Mononuclear cell (primary cell): ENCODE results near the gene TENM4. TPM values are rescaled to one million over a fixed set of nuclear protein-coding genes. Genes with fewer than 3 reads are reported as not detected.

ENCODE experiments used
- H3K27me3 ChIP-seq: 2 replicates; pipeline ENCODE4 v1.6.0; 2011; ENCODE audit warnings: low read length, control low read depth; ENCODE audit not compliant: insufficient read depth
- H3K4me1 ChIP-seq: 2 replicates; pipeline ENCODE4 v1.5.1; 2011; ENCODE audit warnings: mild to moderate bottlenecking, low read length, control low read depth; ENCODE audit not compliant: insufficient read depth
- H3K4me3 ChIP-seq: 2 replicates; pipeline ENCODE4 v1.5.1; 2011; ENCODE audit warnings: mild to moderate bottlenecking, low read length, moderate library complexity
- H3K9me3 ChIP-seq: 2 replicates; pipeline ENCODE4 v1.5.1; 2011; ENCODE audit warnings: low read depth, mild to moderate bottlenecking, control low read depth, low read length
- total RNA-seq: library from RNA; depleted of rRNA; stranded (reverse); fragments of >200 nt; gene quantifications from one replicate; pipeline ENCODE4 v1.2.3, GENCODE V29; 2012

Gene TENM4
- total RNA-seq, 1 donor = 0.63 TPM

DNA sequence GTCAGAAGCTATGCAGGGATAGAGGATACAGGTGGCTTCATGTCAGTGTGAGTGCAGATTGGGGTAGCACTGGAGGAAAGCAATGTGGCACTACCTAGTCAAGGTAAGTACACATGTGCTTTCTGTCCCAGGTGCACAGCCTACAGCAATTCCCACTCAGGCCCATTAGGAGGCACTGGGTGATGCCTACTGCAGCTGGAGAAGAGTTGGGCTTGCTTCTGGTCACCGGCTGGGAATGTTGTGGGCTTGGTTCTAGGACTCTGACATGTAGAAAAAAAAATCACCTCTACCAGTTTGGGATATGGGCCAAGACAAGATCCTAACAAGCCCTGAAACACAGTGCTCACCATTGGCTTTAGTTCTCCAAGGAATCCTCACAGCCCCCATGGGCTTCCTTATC, 69.7 kb downstream of the TENM4 start:
- Histone ChIP-seq H3K9me3 (no peaks in the 10 kb centered on the region), H3K27me3 (no peaks in the 10 kb centered on the region), H3K4me3 (no peak overlapping the region), H3K4me1 (no peaks in the 10 kb centered on the region)

GRCh38 chr11:79369055-79369454, 71.8 kb downstream of the TENM4 start:
- Histone ChIP-seq H3K4me1 (no peaks in the 10 kb centered on the region), H3K27me3 (no peaks in the 10 kb centered on the region), H3K4me3 (no peak overlapping the region), H3K9me3 (no peaks in the 10 kb centered on the region)

DNA sequence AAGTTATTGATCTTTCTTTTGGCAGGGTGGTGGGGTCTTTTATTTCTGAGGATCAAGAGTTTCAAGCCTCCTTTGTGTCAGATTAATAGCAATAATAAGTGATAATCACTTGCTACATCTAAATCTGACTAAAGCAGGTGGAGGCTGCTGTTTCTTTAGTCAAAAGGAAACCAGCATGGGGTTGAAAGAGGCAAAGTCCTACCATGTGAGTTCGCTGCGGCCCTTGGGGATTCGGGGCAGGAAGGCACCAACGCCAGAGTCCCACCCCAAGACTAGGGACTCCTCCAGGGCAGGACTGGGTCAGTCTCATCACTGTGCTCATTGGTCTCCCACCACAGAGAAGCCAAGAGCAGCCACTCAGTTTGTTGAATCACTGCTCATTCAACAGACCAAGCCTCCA, 73.0 kb downstream of the TENM4 start:
- H3K9me3 ChIP-seq = no peaks in the 10 kb centered on the region
- H3K4me1 ChIP-seq = no peaks in the 10 kb centered on the region
- H3K27me3 ChIP-seq = no peaks in the 10 kb centered on the region
- no peak overlapping the region for H3K4me3 ChIP-seq

- Histone ChIP-seq H3K4me3 (no peak overlapping the region), H3K27me3 (no peaks in the 10 kb centered on the region), H3K9me3 (no peaks in the 10 kb centered on the region), H3K4me1 (no peaks in the 10 kb centered on the region)
Observed at GRCh38 chr11:79366218-79366617, 74.6 kb downstream of the TENM4 start.

- no peaks in the 10 kb centered on the region for H3K9me3 ChIP-seq
- H3K4me3 ChIP-seq = no peak overlapping the region
- H3K27me3 ChIP-seq = no peaks in the 10 kb centered on the region
- no peaks in the 10 kb centered on the region for H3K4me1 ChIP-seq
Observed at GRCh38 chr11:79363861-79364378, 76.9 kb downstream of the TENM4 start.

DNA sequence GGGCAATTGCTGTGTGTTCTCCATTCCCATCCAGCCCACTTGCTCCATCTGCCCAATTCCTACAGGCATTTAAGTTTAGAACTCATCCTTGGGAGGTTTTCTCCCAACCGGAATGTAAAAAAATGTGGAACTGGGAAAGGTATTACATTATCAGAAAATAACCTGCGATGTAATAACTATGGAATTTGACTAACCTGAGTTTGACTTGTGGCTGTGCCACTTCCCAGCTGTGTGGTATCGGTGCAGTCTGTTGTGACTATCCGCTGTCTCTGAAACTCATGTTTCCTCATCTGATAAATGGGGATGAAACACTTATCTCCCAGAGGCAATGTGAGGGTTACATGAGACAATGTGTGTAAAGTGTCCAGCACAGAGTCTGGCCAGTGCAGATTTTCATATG, 77.6 kb downstream of the TENM4 start:
- no peaks in the 10 kb centered on the region for H3K9me3 ChIP-seq
- H3K4me3 ChIP-seq = no peak overlapping the region
- no peaks in the 10 kb centered on the region for H3K4me1 ChIP-seq
- H3K27me3 ChIP-seq = no peaks in the 10 kb centered on the region

- Histone ChIP-seq H3K9me3 (no peaks in the 10 kb centered on the region), H3K4me3 (no peak overlapping the region), H3K27me3 (no peaks in the 10 kb centered on the region), H3K4me1 (no peaks in the 10 kb centered on the region)
Observed at GRCh38 chr11:79362821-79363220, 78.0 kb downstream of the TENM4 start.

GRCh38 chr11:79362206-79362757, 78.5 kb downstream of the TENM4 start:
- H3K9me3 ChIP-seq = no peaks in the 10 kb centered on the region

GRCh38 chr11:79358258-79358657, 82.6 kb downstream of the TENM4 start:
- Histone ChIP-seq H3K4me3 (no peak overlapping the region), H3K27me3 (no peaks in the 10 kb centered on the region), H3K9me3 (no peaks in the 10 kb centered on the region), H3K4me1 (no peaks in the 10 kb centered on the region)

More at GRCh38 chr11:79362206-79362757, 78.5 kb downstream of the TENM4 start:
- Histone ChIP-seq H3K27me3 (no peaks in the 10 kb centered on the region), H3K4me3 (no peak overlapping the region), H3K4me1 (no peaks in the 10 kb centered on the region)

GRCh38 chr11:79353706-79354105, 87.1 kb downstream of the TENM4 start:
- no peaks in the 10 kb centered on the region for H3K4me1 ChIP-seq
- H3K9me3 ChIP-seq = no peaks in the 10 kb centered on the region
- H3K4me3 ChIP-seq = no peak overlapping the region
- H3K27me3 ChIP-seq = no peaks in the 10 kb centered on the region

- H3K27me3 ChIP-seq = no peaks in the 10 kb centered on the region
- no peaks in the 10 kb centered on the region for H3K9me3 ChIP-seq
- H3K4me3 ChIP-seq = no peak overlapping the region
- H3K4me1 ChIP-seq = no peaks in the 10 kb centered on the region
Observed at GRCh38 chr11:79352349-79352703, 88.5 kb downstream of the TENM4 start.

GRCh38 chr11:79348976-79349682, 91.7 kb downstream of the TENM4 start:
- Histone ChIP-seq H3K9me3 (no peaks in the 10 kb centered on the region), H3K4me1 (no peaks in the 10 kb centered on the region), H3K4me3 (no peak overlapping the region), H3K27me3 (no peaks in the 10 kb centered on the region)

GRCh38 chr11:79346021-79346420, 94.8 kb downstream of the TENM4 start:
- H3K4me1 ChIP-seq = no peaks in the 10 kb centered on the region
- H3K4me3 ChIP-seq = no peak overlapping the region
- no peaks in the 10 kb centered on the region for H3K27me3 ChIP-seq
- no peaks in the 10 kb centered on the region for H3K9me3 ChIP-seq

GRCh38 chr11:79344753-79345294, 96.0 kb downstream of the TENM4 start:
- no peaks in the 10 kb centered on the region for H3K4me1 ChIP-seq
- H3K27me3 ChIP-seq = no peaks in the 10 kb centered on the region
- no peak overlapping the region for H3K4me3 ChIP-seq
- no peaks in the 10 kb centered on the region for H3K9me3 ChIP-seq

GRCh38 chr11:79342686-79343085, 98.1 kb downstream of the TENM4 start:
- Histone ChIP-seq H3K4me1 (no peaks in the 10 kb centered on the region), H3K9me3 (no peaks in the 10 kb centered on the region), H3K27me3 (no peaks in the 10 kb centered on the region), H3K4me3 (no peak overlapping the region)

GRCh38 chr11:79342236-79342635, 98.6 kb downstream of the TENM4 start:
- no peak overlapping the region for H3K4me3 ChIP-seq
- H3K9me3 ChIP-seq = no peaks in the 10 kb centered on the region
- H3K4me1 ChIP-seq = no peaks in the 10 kb centered on the region
- no peaks in the 10 kb centered on the region for H3K27me3 ChIP-seq
